ENCODE measurements around the gene BTG2.
"Not testable (repeated sequence)": the region's sequence is repeated elsewhere in the genome, so short reads cannot be mapped to it uniquely, and the experiment has no call there.

Gene BTG2

GRCh38 chr1:203295796-203296195 lies 9.5 kb upstream of the BTG2 start:
- no peak for DNase-seq (ENCODE audit: low spot score)

DNA sequence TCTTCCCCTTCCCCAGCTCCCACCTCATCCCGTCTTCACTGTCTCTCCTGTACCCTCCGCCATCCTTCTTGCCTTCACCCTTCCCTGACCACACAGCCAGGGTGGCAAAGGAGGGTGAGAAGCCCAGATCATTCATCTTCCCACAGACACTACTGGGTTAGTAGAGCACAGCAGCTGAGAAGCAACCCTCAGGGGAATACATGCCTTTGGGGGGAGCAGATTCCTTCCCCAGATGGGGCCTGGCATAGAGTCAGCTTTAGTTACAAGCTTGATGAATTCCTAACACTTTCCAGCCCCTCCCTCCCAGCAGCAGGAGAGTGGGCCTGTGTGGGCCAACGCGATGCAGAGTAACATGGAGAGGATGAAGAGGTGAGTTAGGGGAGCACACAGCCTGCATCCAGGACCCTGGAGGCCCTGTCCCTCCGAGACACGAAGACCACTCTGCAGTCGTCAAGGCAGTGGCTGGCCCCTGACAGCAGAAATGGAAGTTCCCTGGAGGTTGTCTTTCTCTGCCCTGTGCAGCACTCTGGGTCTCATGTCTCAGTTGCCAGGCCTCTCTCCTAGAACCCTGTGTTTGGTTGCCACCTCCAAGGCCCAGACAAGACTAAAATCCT lies 8.8 kb upstream of the BTG2 start:
- no peak for DNase-seq (ENCODE audit: low spot score)

GRCh38 chr1:203299169-203299568 lies 6.2 kb upstream of the BTG2 start:
- no peak for DNase-seq (ENCODE audit: low spot score)

GRCh38 chr1:203299719-203300429 lies 5.4 kb upstream of the BTG2 start:
- DNase-seq (ENCODE audit: low spot score), result not testable (repeated sequence)

GRCh38 chr1:203300441-203301330 lies 4.6 kb upstream of the BTG2 start:
- DNase-seq (ENCODE audit: low spot score), result no peak

DNA sequence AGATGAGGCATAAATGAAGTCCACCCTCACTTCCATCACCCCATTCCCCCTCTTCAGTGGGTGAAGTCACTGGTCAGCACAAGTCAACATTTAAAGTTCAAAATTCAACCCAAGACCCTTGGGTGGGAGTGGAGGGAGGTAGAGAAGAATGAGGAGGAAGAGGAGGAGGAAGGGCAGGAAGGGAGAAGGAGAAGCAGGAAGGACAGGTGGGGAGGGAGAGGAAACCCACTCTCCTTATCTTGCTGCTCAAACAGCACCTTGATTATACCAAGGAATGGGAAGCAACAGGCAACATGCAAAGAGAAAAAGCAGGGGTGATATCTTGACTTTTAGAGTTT lies 4.0 kb upstream of the BTG2 start:
- DNase-seq (ENCODE audit: low spot score), result no peak

DNA sequence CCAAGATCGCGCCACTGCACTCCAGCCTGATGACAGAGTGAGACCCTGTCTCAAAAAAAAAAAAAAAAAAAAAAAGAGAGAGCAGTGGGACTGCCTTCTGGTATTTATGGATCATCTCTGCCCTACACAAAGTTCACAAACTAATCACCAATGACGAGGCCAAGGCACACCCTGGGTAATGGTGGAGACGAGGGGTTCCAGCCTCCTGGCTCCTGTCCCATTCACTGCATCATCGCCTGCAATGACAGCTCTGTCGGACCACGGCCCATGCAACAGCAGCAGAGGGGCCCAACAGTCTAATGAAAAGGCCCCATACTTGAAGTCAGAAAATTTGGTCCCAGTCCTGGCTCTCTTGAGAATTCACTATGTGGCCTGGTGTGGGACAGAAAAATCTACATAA lies 2.9 kb upstream of the BTG2 start:
- no peak for DNase-seq (ENCODE audit: low spot score)

- DNase-seq (ENCODE audit: low spot score), result no peak
Measured at GRCh38 chr1:203302894-203303293, 2.4 kb upstream of the BTG2 start.

DNA sequence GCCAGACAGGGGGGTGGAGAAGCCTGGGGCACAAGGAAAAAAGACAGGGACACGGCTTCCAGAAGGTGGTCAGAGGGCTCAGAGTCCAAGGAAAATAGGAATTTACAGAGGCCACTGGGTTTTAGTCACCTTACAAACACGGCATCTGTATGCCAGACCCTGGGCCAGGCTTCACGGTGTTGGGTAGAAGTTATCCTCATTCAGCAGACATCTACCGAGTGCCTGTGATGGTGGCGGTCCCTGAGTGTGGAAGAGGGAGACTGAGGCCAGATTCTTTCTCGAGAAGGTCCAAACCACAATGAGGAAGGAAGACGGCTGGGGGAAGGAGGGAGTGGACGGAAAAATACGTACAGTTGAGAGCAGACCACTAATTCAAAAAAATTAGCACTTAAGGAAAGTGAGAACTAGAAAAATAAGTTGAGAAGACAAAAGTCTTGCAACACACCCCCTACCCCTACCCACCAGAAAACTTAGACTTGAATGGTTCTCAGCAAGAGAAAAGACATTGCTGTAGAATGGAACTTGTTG lies 864 bp upstream of the BTG2 start:
- no peak for DNase-seq (ENCODE audit: low spot score)

- DNase-seq (ENCODE audit: low spot score), result no peak
Measured at GRCh38 chr1:203305809-203306088, 430 bp downstream of the BTG2 start.

- peak; percentile 64 for DNase-seq (ENCODE audit: low spot score)
Measured at GRCh38 chr1:203306089-203306964, 1.0 kb downstream of the BTG2 start.

GRCh38 chr1:203306965-203307541 lies 1.7 kb downstream of the BTG2 start:
- DNase-seq (ENCODE audit: low spot score), result peak; percentile 64

DNA sequence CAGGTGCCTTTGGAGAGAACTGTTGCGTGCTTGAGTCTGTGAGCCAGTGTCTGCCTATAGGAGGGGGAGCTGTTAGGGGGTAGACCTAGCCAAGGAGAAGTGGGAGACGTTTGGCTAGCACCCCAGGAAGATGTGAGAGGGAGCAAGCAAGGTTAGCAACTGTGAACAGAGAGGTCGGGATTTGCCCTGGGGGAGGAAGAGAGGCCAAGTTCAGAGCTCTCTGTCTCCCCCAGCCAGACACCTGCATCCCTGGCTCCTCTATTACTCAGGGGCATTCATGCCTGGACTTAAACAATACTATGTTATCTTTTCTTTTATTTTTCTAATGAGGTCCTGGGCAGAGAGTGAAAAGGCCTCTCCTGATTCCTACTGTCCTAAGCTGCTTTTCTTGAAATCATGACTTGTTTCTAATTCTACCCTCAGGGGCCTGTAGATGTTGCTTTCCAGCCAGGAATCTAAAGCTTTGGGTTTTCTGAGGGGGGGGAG lies 2.4 kb downstream of the BTG2 start:
- DNase-seq (ENCODE audit: low spot score), result no peak

DNA sequence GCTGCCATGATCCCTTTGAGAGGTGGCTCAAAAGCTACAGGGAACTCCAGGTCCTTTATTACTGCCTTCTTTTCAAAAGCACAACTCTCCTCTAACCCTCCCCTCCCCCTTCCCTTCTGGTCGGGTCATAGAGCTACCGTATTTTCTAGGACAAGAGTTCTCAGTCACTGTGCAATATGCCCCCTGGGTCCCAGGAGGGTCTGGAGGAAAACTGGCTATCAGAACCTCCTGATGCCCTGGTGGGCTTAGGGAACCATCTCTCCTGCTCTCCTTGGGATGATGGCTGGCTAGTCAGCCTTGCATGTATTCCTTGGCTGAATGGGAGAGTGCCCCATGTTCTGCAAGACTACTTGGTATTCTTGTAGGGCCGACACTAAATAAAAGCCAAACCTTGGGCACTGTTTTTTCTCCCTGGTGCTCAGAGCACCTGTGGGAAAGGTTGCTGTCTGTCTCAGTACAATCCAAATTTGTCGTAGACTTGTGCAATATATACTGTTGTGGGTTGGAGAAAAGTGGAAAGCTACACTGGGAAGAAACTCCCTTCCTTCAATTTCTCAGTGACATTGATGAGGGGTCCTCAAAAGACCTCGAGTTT lies 3.1 kb downstream of the BTG2 start:
- DNase-seq (ENCODE audit: low spot score), result no peak

DNA sequence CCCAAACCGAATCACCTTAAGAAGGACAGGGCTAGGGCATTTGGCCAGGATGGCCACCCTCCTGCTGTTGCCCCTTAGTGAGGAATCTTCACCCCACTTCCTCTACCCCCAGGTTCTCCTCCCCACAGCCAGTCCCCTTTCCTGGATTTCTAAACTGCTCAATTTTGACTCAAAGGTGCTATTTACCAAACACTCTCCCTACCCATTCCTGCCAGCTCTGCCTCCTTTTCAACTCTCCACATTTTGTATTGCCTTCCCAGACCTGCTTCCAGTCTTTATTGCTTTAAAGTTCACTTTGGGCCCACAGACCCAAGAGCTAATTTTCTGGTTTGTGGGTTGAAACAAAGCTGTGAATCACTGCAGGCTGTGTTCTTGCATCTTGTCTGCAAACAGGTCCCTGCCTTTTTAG lies 3.6 kb downstream of the BTG2 start:
- no peak for DNase-seq (ENCODE audit: low spot score)

DNA sequence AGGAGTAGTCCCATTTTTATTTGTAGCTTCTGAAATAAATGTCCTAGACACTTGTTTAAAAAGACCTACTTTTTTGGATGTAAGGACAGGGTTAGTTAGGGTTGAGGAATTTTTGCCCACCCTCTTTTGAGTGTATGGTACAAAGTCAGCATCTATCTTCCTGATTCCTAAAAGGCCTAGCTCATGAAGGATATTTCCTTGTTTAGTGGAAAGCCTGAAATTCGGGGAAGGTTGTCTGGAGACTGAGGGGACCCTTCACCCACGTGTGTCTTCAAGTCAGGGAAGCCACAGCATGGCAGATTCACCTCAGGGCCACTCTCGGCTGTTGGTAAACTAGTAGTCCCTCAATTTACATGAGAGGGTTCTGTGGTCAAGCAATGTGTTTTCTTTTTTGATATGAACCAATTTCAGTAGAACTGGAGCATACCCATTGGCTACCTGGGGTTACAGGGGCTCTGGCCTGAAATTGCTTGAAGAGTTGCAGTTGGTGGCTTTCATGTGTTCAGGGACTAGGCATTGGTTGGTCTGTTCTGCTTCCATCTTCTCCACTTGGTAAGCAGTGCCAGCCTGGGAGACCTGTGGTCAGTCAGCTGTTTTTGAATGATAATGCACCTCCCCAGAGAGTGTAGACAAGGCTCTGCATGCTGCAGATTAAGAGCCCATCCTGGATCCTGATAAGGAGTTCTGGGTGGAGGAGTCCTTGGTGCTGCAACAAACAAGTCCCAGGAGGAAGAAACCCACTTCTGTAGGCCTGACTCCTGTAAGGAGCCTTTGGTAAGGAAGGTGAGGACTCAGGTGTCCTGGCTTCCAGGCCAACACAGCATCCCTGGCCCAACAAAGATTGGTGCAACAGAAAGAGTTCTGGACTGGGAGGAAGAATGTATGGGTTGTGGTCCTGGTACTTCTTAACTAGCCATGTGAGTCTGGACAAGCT lies 6.3 kb downstream of the BTG2 start:
- DNase-seq (ENCODE audit: low spot score), result no peak

DNA sequence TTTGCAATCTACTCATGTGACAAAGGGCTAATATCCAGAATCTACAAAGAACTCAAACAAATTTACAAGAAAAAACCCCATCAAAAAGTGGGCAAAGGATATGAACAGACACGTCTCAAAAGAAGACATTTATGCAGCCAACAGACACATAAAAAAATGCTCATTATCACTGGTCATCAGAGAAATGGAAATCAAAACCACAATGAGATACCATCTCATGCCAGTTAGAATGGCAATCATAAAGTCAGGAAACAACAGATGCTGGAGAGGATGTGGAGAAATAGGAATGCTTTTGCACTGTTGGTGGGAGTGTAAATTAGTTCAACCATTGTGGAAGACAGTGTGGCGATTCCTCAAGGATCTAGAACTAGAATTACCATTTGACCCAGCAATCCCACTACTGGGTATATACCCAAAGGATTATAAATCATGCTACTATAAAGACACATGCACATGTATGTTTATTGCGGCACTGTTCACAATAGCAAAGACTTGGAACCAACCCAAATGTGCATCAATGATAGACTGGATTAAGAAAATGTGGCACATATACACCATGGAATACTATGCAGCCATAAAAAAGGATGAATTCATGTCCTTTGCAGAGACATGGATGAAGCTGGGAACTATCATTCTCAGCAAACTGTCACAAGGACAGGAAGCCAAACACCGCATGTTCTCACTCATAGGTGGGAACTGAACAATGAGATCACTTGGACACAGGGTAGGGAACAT lies 8.9 kb downstream of the BTG2 start:
- DNase-seq (ENCODE audit: low spot score), result not testable (repeated sequence)

- DNase-seq (ENCODE audit: low spot score), result no peak
Measured at GRCh38 chr1:203316626-203317093, 11.3 kb downstream of the BTG2 start.
